CD14-positive monocyte (primary cell): ENCODE measurements around the gene UBE2E2. TPM values are rescaled to one million over a fixed set of nuclear protein-coding genes. Genes with fewer than 3 reads are reported as not detected.

Experiments
- DNase-seq, 3 donors: peaks; one replicate each; pipeline ENCODE4 v3.0.0-alpha.2; 2011 to 2022
- H2AFZ ChIP-seq: 2 replicates; pipeline ENCODE4 v1.6.0; 2012; ENCODE audit warnings: mild to moderate bottlenecking, low read depth, low read length, inconsistent platforms; ENCODE audit not compliant: insufficient read depth, poor library complexity, severe bottlenecking
- H3K27ac ChIP-seq, 2 donors: 1 replicate in 1 of 2; 2 replicates in 1 of 2; pipeline ENCODE4 v1.5.1; 2012 to 2013; ENCODE audit warnings: low read length in 2 of 2, control low read depth in 1 of 2, inconsistent platforms in 1 of 2, low read depth in 1 of 2, mild to moderate bottlenecking in 1 of 2
- H3K27me3 ChIP-seq, 2 donors: one replicate each; pipeline versions ENCODE4 v1.6.0 to v1.6.1; 2011 to 2013; ENCODE audit warnings: low read length in 2 of 2; ENCODE audit not compliant: control insufficient read depth in 2 of 2, insufficient read depth in 2 of 2
- H3K36me3 ChIP-seq, 2 donors: replicated peaks in 1 of 2; 1 replicate in 1 of 2; 2 replicates in 1 of 2; pipeline versions ENCODE4 v1.5.1 to v1.6.1; 2012 to 2013; ENCODE audit warnings: low read length in 2 of 2, control low read depth in 1 of 2, inconsistent platforms in 1 of 2, mild to moderate bottlenecking in 1 of 2; ENCODE audit not compliant: insufficient read depth in 2 of 2, control insufficient read depth in 1 of 2
- H3K4me1 ChIP-seq, 2 donors: 1 replicate in 1 of 2; 2 replicates in 1 of 2; pipeline versions ENCODE4 v1.5.1 to v1.6.1; 2012 to 2013; ENCODE audit warnings: low read length in 2 of 2, control low read depth in 1 of 2, inconsistent platforms in 1 of 2, mild to moderate bottlenecking in 1 of 2, moderate library complexity in 1 of 2; ENCODE audit not compliant: insufficient read depth in 2 of 2, control insufficient read depth in 1 of 2
- H3K4me2 ChIP-seq: replicated peaks from 2 replicates; pipeline ENCODE3; 2012; ENCODE audit warnings: low read length, moderate library complexity, mild to moderate bottlenecking; ENCODE audit not compliant: poor library complexity, severe bottlenecking; ENCODE audit errors: extremely low read depth
- H3K4me3 ChIP-seq, 3 experiments: fragments of 200-600 bp in 1 of 3; sonication (generic) in 1 of 3; replicated peaks in 1 of 3; 1 replicate in 2 of 3; 2 replicates in 1 of 3; pipeline ENCODE4 v1.5.1; 2011 to 2013; ENCODE audit warnings: low read length in 3 of 3, mild to moderate bottlenecking in 3 of 3, control low read depth in 2 of 3, low read depth in 2 of 3, inconsistent platforms in 1 of 3, moderate library complexity in 1 of 3
- H3K79me2 ChIP-seq: 2 replicates; pipeline ENCODE4 v1.6.0; 2012; ENCODE audit warnings: mild to moderate bottlenecking, control low read depth, inconsistent platforms, low read length, moderate library complexity; ENCODE audit not compliant: insufficient read depth
- H3K9ac ChIP-seq: 2 replicates; pipeline ENCODE4 v1.6.0; 2017; ENCODE audit warnings: low read length, mild to moderate bottlenecking; ENCODE audit not compliant: insufficient read depth, poor library complexity, severe bottlenecking
- H3K9me3 ChIP-seq, 2 donors: replicated peaks in 1 of 2; 1 replicate in 1 of 2; 2 replicates in 1 of 2; pipeline versions ENCODE4 v1.5.1 to v1.6.1; 2012 to 2013; ENCODE audit warnings: low read length in 2 of 2, control low read depth in 1 of 2; ENCODE audit not compliant: control insufficient read depth in 1 of 2, insufficient read depth in 1 of 2
- H4K20me1 ChIP-seq: 2 replicates; pipeline ENCODE4 v1.6.0; 2012; ENCODE audit warnings: mild to moderate bottlenecking, low read length, control low read depth, moderate library complexity; ENCODE audit not compliant: insufficient read depth
- H3K27ac Mint-ChIP-seq, 7 donors: one replicate each; pipeline ENCODE4 v1.8.0; 2020; ENCODE audit warnings: mild to moderate bottlenecking in 7 of 7, mixed read lengths in 7 of 7, moderate library complexity in 6 of 7, inconsistent platforms in 2 of 7
- H3K27me3 Mint-ChIP-seq, 3 donors: one replicate each; pipeline ENCODE4 v1.8.0; 2021 to 2022; ENCODE audit warnings: low read depth in 3 of 3, mild to moderate bottlenecking in 3 of 3, mixed read lengths in 3 of 3, moderate library complexity in 3 of 3, inconsistent platforms in 1 of 3
- H3K36me3 Mint-ChIP-seq, 2 donors: one replicate each; pipeline ENCODE4 v1.8.0; 2020; ENCODE audit warnings: mixed read lengths in 2 of 2, inconsistent platforms in 1 of 2, mild to moderate bottlenecking in 1 of 2
- H3K4me1 Mint-ChIP-seq: one replicate; pipeline ENCODE4 v1.8.0; 2020; ENCODE audit warnings: mild to moderate bottlenecking, mixed read lengths
- H3K4me3 Mint-ChIP-seq, 2 donors: one replicate each; pipeline ENCODE4 v1.8.0; 2020; ENCODE audit warnings: mild to moderate bottlenecking in 2 of 2, mixed read lengths in 2 of 2, moderate library complexity in 1 of 2
- H3K9me3 Mint-ChIP-seq, 7 donors: one replicate each; pipeline ENCODE4 v1.8.0; 2020 to 2022; ENCODE audit warnings: mixed read lengths in 7 of 7, mild to moderate bottlenecking in 6 of 7, moderate library complexity in 6 of 7, inconsistent platforms in 2 of 7
- CTCF ChIP-seq: fragments of 200-600 bp; IDR thresholded peaks from one replicate; pipeline ENCODE4 v1.8.0; 2022; ENCODE audit warnings: antibody characterized with exemption, mild to moderate bottlenecking
- WGBS: methylation state at CpG from one replicate; pipeline ENCODE4 v1.1.5; 2013; ENCODE audit warnings: missing lambda C conversion rate; ENCODE audit not compliant: insufficient coverage; 5-methylcytosine and 5-hydroxymethylcytosine counted together
- intact Hi-C, 2 donors: fragments of 100-400 bp; cut with micrococcal nuclease; formaldehyde crosslinking; loops; one replicate each; pipeline versions ENCODE4 v1.15.0 to v1.15.1; 2023
- polyA plus RNA-seq, 3 donors: library from polyadenylated mRNA; depleted of rRNA in 1 of 3; unstranded in 2 of 3; stranded (reverse) in 1 of 3; fragments of 300-500 nt in 2 of 3; fragments of >200 nt in 1 of 3; fragmentation: Illumina TruSeq in 2 of 3; gene quantifications; 1 replicate in 2 of 3; 2 replicates in 1 of 3; pipeline ENCODE4 v1.2.3, GENCODE V29; 2012 to 2021

The UBE2E2 gene
- polyA plus RNA-seq, 3 donors = 25.8 to 78.0 (median 66.3) TPM

- H3K27ac Mint-ChIP-seq = peak overlapping the region in 1 of 7 donors; percentile 60
- H3K79me2 ChIP-seq = no peaks in the 10 kb centered on the region
- no peaks in the 10 kb centered on the region for H3K9me3 ChIP-seq
- intact Hi-C loops = no loop called here
- H4K20me1 ChIP-seq = peaks cover 51% of the 10 kb centered on the region
- H3K9me3 Mint-ChIP-seq = no peaks in the 10 kb centered on the region
- no peak overlapping the region for H3K4me2 ChIP-seq
- H3K36me3 Mint-ChIP-seq = no peaks in the 10 kb centered on the region
- peaks cover 12% of the 10 kb centered on the region for H3K4me1 Mint-ChIP-seq
- H3K9ac ChIP-seq = no peak overlapping the region
- no peaks in the 10 kb centered on the region for H3K27me3 ChIP-seq
- H3K36me3 ChIP-seq = no peaks in the 10 kb centered on the region
- peaks cover 0 to 4% (median 0%) of the 10 kb centered on the region in 3 donors for H3K27me3 Mint-ChIP-seq
- H3K4me3 ChIP-seq = no peak overlapping the region
- H3K4me3 Mint-ChIP-seq = no peak overlapping the region
- TF ChIP-seq CTCF = no peak
- H2AFZ ChIP-seq = no peak overlapping the region
- 67% methylated on average over 2 of the region's 2 CpGs for WGBS
- DNase-seq = peak in 1 of 3 donors; percentile 19
- no peaks in the 10 kb centered on the region for H3K4me1 ChIP-seq
- no peak overlapping the region for H3K27ac ChIP-seq
These were observed 232.2 kb downstream of the UBE2E2 start for GRCh38 chr3:23435318-23435717.

DNA sequence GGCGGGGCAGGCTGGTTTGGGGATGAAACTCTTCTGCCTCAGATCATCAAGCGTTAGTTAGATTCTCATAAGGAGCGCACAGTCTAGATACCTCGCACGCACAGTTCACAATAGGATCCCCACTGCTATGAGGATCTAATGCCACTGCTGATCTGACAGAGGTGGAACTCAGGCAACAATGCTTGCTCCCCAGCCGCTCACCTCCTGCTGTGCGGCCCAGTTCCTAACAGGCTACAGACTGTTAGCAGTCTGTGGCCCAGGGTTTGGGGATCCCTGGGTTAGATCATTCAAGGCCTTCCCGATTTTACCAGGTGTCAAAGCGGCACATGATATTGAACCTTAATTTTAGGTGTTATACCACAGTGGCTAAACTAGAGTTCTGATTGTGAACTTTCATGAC is 232.8 kb downstream of the UBE2E2 start:
- Histone ChIP-seq H3K27ac (no peak overlapping the region), H3K4me2 (no peak overlapping the region), H3K36me3 (no peaks in the 10 kb centered on the region), H4K20me1 (peaks cover 56% of the 10 kb centered on the region), H3K9ac (no peak overlapping the region), H3K9me3 (no peaks in the 10 kb centered on the region), H2AFZ (no peak overlapping the region), H3K4me1 (no peaks in the 10 kb centered on the region), H3K27me3 (no peaks in the 10 kb centered on the region), H3K79me2 (no peaks in the 10 kb centered on the region), H3K4me3 (no peak overlapping the region)
- peaks cover 0 to 4% (median 0%) of the 10 kb centered on the region in 3 donors for H3K27me3 Mint-ChIP-seq
- 97% methylated on average over 7 of the region's 9 CpGs for WGBS
- TF ChIP-seq CTCF = no peak
- peak overlapping the region in 1 of 7 donors; percentile 60 for H3K27ac Mint-ChIP-seq
- intact Hi-C loops = no loop called here
- no peak overlapping the region for H3K4me3 Mint-ChIP-seq
- H3K4me1 Mint-ChIP-seq = peaks cover 18% of the 10 kb centered on the region
- DNase-seq = no peak
- H3K36me3 Mint-ChIP-seq = no peaks in the 10 kb centered on the region
- H3K9me3 Mint-ChIP-seq = no peaks in the 10 kb centered on the region
